CD4-positive, alpha-beta T cell (primary cell): ENCODE data around the gene ATP8B2. TPM values are rescaled to one million over a fixed set of nuclear protein-coding genes. Genes with fewer than 3 reads are reported as not detected.

ENCODE experiments used
- ATAC-seq: fragments of 200-7000 bp; cut with Tn5 transposase; one replicate; pipeline ENCODE4 v1.10.0; 2022; ENCODE audit warnings: mild to moderate bottlenecking; ENCODE audit not compliant: poor library complexity
- CTCF ChIA-PET: fragments of 350-600 bp; sonication (Branson Sonifier 250); formaldehyde crosslinking; loops from one replicate; lab custom pipeline; 2021; ENCODE audit warnings: antibody characterized with exemption, inconsistent platforms; lab: Charles Lee
- POLR2A ChIA-PET: fragments of 350-600 bp; sonication (Branson Sonifier 250); formaldehyde crosslinking; loops from one replicate; lab custom pipeline; 2021; ENCODE audit warnings: antibody characterized with exemption, inconsistent platforms; lab: Charles Lee
- DNase-seq, 14 experiments: peaks; one replicate each; pipeline ENCODE4 v3.0.0-alpha.2; 2013 to 2020; ENCODE audit warnings: mixed read lengths in 2 of 14
- H3K27ac ChIP-seq, 2 donors: one replicate each; pipeline versions ENCODE4 v1.5.1 to v1.7.0; 2013; ENCODE audit warnings: low read length in 2 of 2, low read depth in 1 of 2, mild to moderate bottlenecking in 1 of 2
- H3K27me3 ChIP-seq, 2 experiments: 1 replicate in 1 of 2; 2 replicates in 1 of 2; pipeline versions ENCODE4 v1.6.1 to v1.7.0; 2013; ENCODE audit warnings: low read length in 2 of 2, control low read depth in 1 of 2, mild to moderate bottlenecking in 1 of 2, moderate library complexity in 1 of 2; ENCODE audit not compliant: insufficient read depth in 2 of 2, control insufficient read depth in 1 of 2
- H3K36me3 ChIP-seq: one replicate; pipeline ENCODE4 v1.6.1; 2013; ENCODE audit warnings: low read length, control low read depth; ENCODE audit not compliant: insufficient read depth
- H3K4me1 ChIP-seq: one replicate; pipeline ENCODE4 v1.6.1; 2013; ENCODE audit warnings: low read length, control low read depth; ENCODE audit not compliant: insufficient read depth
- H3K4me3 ChIP-seq: one replicate; pipeline ENCODE4 v1.5.1; 2013; ENCODE audit warnings: mild to moderate bottlenecking, low read length, moderate library complexity
- H3K9me3 ChIP-seq, 2 experiments: 1 replicate in 1 of 2; 2 replicates in 1 of 2; pipeline versions ENCODE4 v1.6.1 to v1.7.0; 2013; ENCODE audit warnings: low read length in 2 of 2, mild to moderate bottlenecking in 2 of 2, control low read depth in 1 of 2, moderate library complexity in 1 of 2; ENCODE audit not compliant: control insufficient read depth in 1 of 2, insufficient read depth in 1 of 2
- H3K27ac Mint-ChIP-seq: one replicate; pipeline ENCODE4 v1.8.0; 2020; ENCODE audit warnings: mixed read lengths
- H3K27me3 Mint-ChIP-seq: one replicate; pipeline ENCODE4 v1.8.0; 2021; ENCODE audit warnings: mixed read lengths
- H3K36me3 Mint-ChIP-seq: one replicate; pipeline ENCODE4 v1.8.0; 2021; ENCODE audit warnings: low read depth, mixed read lengths
- H3K4me1 Mint-ChIP-seq: one replicate; pipeline ENCODE4 v1.8.0; 2021; ENCODE audit warnings: low read depth, mixed read lengths
- H3K4me3 Mint-ChIP-seq: one replicate; pipeline ENCODE4 v1.8.0; 2020; ENCODE audit warnings: mild to moderate bottlenecking, mixed read lengths
- H3K9me3 Mint-ChIP-seq: one replicate; pipeline ENCODE4 v1.8.0; 2020; ENCODE audit warnings: mixed read lengths
- CTCF ChIP-seq: fragments of 200-600 bp; IDR thresholded peaks from one replicate; pipeline ENCODE4 v1.8.0; 2022; ENCODE audit warnings: antibody characterized with exemption, mild to moderate bottlenecking
- intact Hi-C, 2 experiments: fragments of 100-400 bp; cut with DNase I in 1 of 2; cut with micrococcal nuclease in 1 of 2; formaldehyde crosslinking; loops; one replicate each; pipeline versions ENCODE4 v1.15.1 to v1.9.0; 2023 to 2025; cut with DNase I, micrococcal nuclease
- total RNA-seq, 174 experiments: library from RNA in 2 of 174; stranded (reverse) in 2 of 174; gene quantifications; one replicate each; pipeline ENCODE4 v1.2.3 and lab custom pipeline; 2021 to 2026

ATP8B2 gene
- total RNA-seq, 2 experiments from 2014 or later = 72.7 to 80.7 TPM

- H3K27ac ChIP-seq = no peak overlapping the region
- no peak for DNase-seq
- Mint-ChIP-seq H3K27ac (no peak overlapping the region), H3K27me3 (no peaks in the 10 kb centered on the region), H3K4me1 (no peaks in the 10 kb centered on the region), H3K36me3 (peaks cover 4% of the 10 kb centered on the region), H3K4me3 (no peak overlapping the region), H3K9me3 (no peaks in the 10 kb centered on the region)
- no peaks in the 10 kb centered on the region for H3K27me3 ChIP-seq
- no peak for TF ChIP-seq CTCF
- ChIA-PET CTCF (interaction anchor here (0.8 kb wide), 1 partner anchor 46 kb away, joined by 4 read pairs; no protein-coding TSS in a partner anchor), POLR2A (no interaction called here)
- H3K36me3 ChIP-seq = no peaks in the 10 kb centered on the region
- no peak overlapping the region for H3K4me3 ChIP-seq
- intact Hi-C loops = loop anchor here in 1 of 2 experiments (2.0 kb wide), 1 partner anchor 16 kb away; no protein-coding TSS in a partner anchor
- no peaks in the 10 kb centered on the region for H3K9me3 ChIP-seq
- H3K4me1 ChIP-seq = no peaks in the 10 kb centered on the region
- ATAC-seq = no peak
Measured at GRCh38 chr1:154288661-154289060, 36.7 kb upstream of the ATP8B2 start.

- no peak for ATAC-seq
- Mint-ChIP-seq H3K9me3 (peaks cover 4% of the 10 kb centered on the region), H3K4me1 (no peaks in the 10 kb centered on the region), H3K27me3 (no peaks in the 10 kb centered on the region), H3K36me3 (peaks cover 9% of the 10 kb centered on the region), H3K27ac (no peak overlapping the region), H3K4me3 (no peak overlapping the region)
- H3K4me1 ChIP-seq = no peaks in the 10 kb centered on the region
- DNase-seq = no peak
- no peaks in the 10 kb centered on the region for H3K27me3 ChIP-seq
- POLR2A ChIA-PET = no interaction called here
- CTCF ChIA-PET = interaction anchor here (0.6 kb wide), 1 partner anchor 19 kb away, joined by 5 read pairs; no protein-coding TSS in a partner anchor
- H3K36me3 ChIP-seq = no peaks in the 10 kb centered on the region
- H3K27ac ChIP-seq = no peak overlapping the region
- no peak overlapping the region for H3K4me3 ChIP-seq
- TF ChIP-seq CTCF = no peak
- H3K9me3 ChIP-seq = peaks cover 15% of the 10 kb centered on the region in 2 experiments
- intact Hi-C loops = no loop called here
Measured at GRCh38 chr1:154290921-154291320, 34.4 kb upstream of the ATP8B2 start.

- H3K27me3 Mint-ChIP-seq = no peaks in the 10 kb centered on the region
- Histone ChIP-seq H3K4me1 (no peaks in the 10 kb centered on the region), H3K27ac (no peak overlapping the region), H3K9me3 (peaks cover 15 to 27% of the 10 kb centered on the region in 2 experiments), H3K4me3 (no peak overlapping the region), H3K27me3 (no peaks in the 10 kb centered on the region), H3K36me3 (no peaks in the 10 kb centered on the region)
- peaks cover 9% of the 10 kb centered on the region for H3K36me3 Mint-ChIP-seq
- DNase-seq (no peak), ATAC-seq (no peak)
- CTCF ChIA-PET = no interaction called here
- POLR2A ChIA-PET = interaction anchor here (0.8 kb wide), 1 partner anchor 144 kb away, joined by 4 read pairs; no protein-coding TSS in a partner anchor
- no peak overlapping the region for H3K27ac Mint-ChIP-seq
- H3K9me3 Mint-ChIP-seq = peaks cover 4% of the 10 kb centered on the region
- H3K4me3 Mint-ChIP-seq = no peak overlapping the region
- no peak for TF ChIP-seq CTCF
- intact Hi-C loops = no loop called here
- no peaks in the 10 kb centered on the region for H3K4me1 Mint-ChIP-seq
Measured at GRCh38 chr1:154295408-154296235, 29.7 kb upstream of the ATP8B2 start.
